Occipital lobe (tissue), 2 donors: ENCODE measurements around the gene UGT2A2. TPM values are rescaled to one million over a fixed set of nuclear protein-coding genes. Genes with fewer than 3 reads are reported as not detected.
"Not testable (repeated sequence)": the region's sequence is repeated elsewhere in the genome, so short reads cannot be mapped to it uniquely, and the experiment has no call there.

ENCODE experiments used
- DNase-seq: peaks from one replicate; lab custom pipeline; 2025; lab: John Stamatoyannopoulos, UW
- total RNA-seq: library from RNA; depleted of rRNA; stranded (reverse); fragments of >200 nt; gene quantifications from one replicate; pipeline ENCODE4 v1.2.3, GENCODE V29; 2014

The UGT2A2 gene
- total RNA-seq, result not detected

DNA sequence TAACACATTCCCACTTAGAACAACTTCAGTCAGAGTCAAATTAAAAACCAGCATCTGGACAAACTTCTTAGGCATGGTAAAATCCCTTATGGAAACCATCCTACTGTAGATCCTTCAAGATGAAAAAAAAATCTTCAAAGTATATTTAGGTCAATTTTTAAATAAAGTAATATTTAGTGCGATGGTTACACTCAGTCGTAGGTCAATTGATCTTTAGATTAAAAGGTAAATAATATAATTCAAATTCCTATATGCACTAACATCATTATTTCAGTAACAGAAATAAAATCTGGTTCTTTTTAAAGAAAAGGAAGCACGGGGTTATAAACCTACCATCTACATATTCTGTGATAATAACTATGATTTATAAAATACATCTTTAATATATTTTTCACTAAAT lies at the start of gene UGT2A2:
Gene UGT2A2 (minus strand): TSS at position 101 of the 400 bp plus-strand sequence. CDS start 2 bp downstream, at position 99.
- DNase-seq, result no peak

GRCh38 chr4:69684804-69685203 lies 45.4 kb upstream of the UGT2A2 start:
- no peak for DNase-seq

- no peak for DNase-seq
These were observed 29.2 kb upstream of the UGT2A2 start for GRCh38 chr4:69668680-69669079.

GRCh38 chr4:69664009-69664408 lies 24.6 kb upstream of the UGT2A2 start:
- not testable (repeated sequence) for DNase-seq

DNA sequence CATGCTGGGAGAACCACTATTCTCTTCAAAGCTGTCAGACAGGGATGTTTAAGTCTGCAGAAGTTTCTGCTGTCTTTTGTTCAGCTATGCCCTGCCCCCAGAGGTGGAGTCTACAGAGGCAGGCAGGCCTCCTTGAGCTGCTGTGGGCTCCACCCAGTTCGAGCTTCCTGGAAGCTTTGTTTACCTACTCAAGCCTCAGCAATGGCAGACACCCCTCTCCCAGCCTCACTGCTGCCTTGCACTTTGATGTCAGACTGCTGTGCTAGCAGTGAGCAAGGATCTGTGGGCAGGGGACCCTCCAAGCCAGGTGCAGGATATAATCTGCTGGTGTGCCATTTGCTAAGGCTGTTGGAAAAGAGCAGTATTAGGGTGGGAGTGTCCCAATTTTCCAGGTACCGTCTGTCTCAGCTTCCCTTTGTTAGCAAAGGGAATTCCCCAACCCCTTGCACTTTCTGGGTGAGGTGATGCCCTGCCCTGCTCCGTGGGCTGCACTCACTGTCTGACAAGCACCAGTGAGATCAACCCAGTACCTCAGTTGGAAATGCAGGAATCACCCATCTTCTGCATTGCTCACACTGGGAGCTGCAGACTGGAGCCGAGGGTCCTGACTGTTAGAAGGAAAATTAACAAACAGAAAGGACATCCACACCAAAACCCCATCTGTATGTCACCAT lies 21.8 kb upstream of the UGT2A2 start:
- not testable (repeated sequence) for DNase-seq

DNA sequence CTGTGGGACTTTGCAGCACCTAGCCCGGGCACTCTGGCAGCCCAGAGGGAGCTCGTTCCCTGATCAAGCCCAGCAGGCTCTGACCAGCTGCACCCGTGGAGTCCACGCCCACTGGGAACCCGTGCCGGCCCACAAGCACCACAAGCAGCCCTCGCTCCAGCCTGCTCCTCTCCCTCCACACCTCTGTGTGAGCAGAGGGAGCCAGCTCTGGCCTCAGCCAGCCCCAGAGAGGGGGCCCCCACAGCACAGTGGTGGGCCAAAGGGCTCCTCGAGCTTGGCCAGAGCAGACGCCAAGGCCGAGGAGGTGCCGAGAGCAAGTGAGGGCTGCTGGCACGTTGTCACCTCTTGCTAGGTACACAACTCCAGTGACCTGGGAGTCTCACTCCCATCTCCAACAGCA lies 18.7 kb upstream of the UGT2A2 start:
- DNase-seq, result no peak

DNA sequence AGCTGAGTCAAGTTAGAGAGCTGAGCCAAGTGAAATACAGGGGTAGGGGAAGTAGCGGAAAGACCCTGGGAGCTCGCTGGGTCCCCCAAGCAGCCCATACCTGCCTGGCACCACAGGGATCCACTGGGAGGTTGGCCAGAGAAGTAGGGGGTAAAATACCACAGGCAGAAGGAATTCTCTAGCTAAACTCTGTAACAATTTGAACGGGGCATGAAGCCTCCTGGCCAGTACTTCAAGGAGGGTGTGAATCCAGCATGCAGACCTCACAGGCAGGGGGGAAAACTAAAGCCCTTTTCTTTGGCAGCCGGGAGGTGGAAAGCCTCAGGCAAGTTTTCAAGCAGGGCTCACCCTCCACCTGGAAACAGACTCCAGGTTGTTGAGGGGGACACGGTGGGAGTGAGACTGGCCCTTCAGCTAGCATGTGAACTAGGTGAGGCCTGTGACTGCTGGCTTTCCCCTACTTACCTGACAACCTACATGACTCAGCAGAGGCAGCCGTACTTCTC lies 17.3 kb upstream of the UGT2A2 start:
- DNase-seq, result no peak

- DNase-seq, result no peak
These were observed 13.7 kb upstream of the UGT2A2 start, which contains the start of gene UGT2A1 for GRCh38 chr4:69653147-69653546. Gene UGT2A1, minus strand, starts transcription at chr4:69653247. Its CDS starts 5,603 bp downstream, at chr4:69647644.

GRCh38 chr4:69650872-69651271 lies 11.4 kb upstream of the UGT2A2 start:
- no peak for DNase-seq

DNA sequence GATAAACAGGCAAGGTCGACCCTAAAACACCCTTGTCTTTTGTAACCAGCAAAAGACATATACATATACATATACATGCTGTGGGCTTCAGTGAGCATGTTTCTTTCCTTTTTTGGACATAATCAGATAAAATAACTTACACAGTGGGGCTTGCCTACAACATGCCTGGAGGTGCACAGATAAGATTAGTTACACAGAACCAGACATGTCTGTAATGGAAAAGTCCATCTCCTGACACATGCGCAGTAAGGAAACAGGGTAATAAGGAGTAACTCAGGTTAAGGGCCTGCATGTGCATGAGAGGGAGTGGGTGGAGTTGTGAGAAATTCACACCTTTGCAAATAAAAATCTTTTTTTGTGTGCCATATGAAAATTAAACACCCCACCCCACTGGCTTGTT lies 10.2 kb upstream of the UGT2A2 start:
- no peak for DNase-seq

GRCh38 chr4:69649207-69649606 lies 9.8 kb upstream of the UGT2A2 start:
- DNase-seq, result no peak

DNA sequence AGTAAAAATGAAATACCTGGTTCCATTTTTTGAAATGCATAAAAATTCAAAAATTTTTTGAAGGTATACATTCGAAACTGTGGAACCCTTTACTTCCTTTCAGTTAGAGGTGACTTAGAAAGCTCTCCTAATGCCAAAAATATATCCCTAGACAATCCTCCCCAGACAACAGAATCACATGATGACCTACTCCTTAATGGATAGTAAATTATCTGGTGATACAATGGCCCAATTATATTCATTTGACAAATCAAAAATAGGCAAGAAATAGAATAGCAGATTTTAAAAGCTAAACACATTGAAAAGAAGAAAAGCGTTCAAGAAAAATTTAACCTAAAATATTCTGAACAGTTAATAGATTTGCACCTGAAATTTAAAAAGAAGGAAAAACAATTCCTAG lies 3.5 kb upstream of the UGT2A2 start:
- DNase-seq, result no peak

GRCh38 chr4:69640289-69640688 lies 847 bp upstream of the UGT2A2 start:
- no peak for DNase-seq

- no peak for DNase-seq
These were observed 22.3 kb downstream of the UGT2A2 start for GRCh38 chr4:69617083-69617694.

DNA sequence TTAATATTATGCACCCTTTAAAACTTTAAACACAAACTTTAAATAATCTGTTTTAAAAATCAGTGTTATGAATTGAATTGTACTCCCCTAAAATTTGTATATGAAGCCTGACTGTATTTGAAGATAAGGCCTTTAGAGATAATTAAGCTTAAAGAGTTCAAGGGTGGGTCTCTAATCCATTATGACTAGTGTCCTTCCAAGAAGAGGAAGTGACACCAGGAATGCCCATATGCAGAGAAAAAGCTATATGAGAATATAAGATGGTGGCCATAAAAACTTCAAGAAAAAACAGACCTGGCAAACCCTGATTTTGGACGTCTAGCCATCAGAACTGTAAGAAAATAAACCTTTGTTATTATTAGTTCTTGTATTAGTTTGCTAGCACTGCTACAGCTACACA lies 29.0 kb downstream of the UGT2A2 start:
- no peak for DNase-seq

DNA sequence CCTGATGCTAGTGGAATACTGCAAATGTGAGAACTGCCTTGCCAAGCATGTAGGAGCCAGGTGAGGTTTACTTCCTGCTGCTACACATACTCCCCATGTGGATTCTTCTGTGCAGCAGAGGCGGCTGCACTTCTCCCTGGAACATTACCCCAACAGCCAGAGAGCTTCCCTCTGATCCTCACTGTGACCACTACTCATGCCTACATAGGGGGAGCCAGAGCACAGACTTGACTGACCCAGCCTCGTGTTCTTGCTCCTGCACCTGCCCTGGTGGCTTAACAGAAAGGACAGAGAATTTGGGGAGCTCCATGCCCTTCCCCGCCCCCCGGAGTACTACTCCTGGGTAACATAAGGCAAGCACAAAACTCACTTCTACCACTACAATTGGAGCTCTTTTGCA lies 38.4 kb downstream of the UGT2A2 start:
- DNase-seq, result no peak

DNA sequence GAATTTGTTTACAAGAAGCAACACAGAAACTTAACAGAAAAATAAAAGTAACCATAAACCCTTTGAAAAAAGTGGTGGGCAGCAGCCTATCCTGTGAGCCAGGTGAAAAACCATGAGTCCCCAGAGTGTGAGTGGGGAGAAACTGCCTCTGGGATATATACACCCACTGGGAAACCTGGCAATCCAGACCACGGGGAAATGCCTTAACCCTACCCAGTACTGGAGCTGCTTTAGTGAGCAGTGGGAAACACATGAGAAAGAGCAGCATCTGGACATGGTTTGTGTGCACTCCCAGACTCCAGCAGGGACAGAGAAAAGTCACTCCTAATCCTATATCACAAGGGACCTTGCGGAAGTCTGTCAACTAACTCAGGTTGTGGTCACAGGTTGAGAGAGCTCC lies 39.4 kb downstream of the UGT2A2 start:
- no peak for DNase-seq

DNA sequence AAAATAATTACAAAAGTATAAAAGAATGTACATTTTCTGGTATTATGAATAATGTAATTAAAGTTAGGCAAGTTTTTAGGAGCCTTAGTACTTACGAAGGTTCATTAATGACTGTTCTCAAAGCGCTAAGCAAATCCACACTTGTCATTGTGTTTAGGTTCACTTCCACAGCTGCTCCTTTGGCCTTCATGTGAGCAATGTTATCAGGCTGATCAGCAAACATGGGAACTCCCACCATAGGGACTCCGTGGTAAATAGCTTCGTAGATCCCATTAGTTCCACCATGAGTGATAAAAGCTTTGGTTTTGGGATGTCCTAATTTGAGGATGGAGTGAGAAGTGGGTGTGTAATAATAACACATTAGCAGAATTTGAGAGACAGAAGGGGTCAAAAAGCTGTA lies 45.1 kb downstream of the UGT2A2 start:
- no peak for DNase-seq

- DNase-seq, result no peak
These were observed 48.1 kb downstream of the UGT2A2 start for GRCh38 chr4:69591364-69591763.

DNA sequence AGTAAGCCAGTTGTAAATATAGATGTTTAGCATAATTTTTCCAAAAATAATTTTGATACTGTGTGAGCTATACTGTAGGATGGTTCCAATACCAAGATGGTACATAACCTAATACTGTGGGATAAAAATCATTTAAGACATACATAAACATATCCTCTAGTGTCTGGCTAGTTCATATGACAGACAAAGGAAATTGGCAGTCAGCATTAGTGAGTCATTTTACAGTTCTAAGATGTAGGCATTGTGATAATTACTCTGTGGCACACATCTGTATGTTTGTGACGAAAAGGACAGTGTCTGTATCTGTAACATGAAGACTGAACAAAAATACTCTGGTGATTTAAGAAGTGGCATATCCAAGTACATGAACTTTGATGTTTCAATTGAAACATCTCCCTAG lies 49.6 kb downstream of the UGT2A2 start:
- no peak for DNase-seq

DNA sequence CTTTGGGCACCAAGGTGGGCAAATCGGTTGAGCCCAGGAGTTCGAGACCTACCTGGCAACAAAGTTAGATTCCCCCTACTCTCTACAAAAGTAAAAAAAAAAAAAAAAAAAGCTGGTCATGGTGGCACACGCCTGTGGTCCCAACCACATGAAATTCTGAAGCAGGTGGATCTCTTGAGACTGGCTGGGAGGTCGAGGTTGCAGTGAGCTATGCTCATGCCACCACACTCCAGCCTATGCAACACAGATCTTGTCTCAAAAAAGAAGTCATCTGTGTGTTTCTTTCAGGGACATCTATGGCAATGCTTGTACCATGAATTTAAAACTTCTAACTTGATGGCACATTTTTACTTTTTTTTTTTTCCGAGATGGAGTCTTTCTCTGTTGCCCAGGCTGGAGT lies 55.3 kb downstream of the UGT2A2 start:
- DNase-seq, result no peak

- DNase-seq, result no peak
These were observed 55.9 kb downstream of the UGT2A2 start for GRCh38 chr4:69583543-69583942.

GRCh38 chr4:69577245-69577644 lies 62.2 kb downstream of the UGT2A2 start:
- DNase-seq, result no peak
